Stimulated activated CD8-positive, alpha-beta memory T cell treated with anti-CD3 and anti-CD28 coated beads, Interleukin-2, amount 100 ng/mL, for 1 hour (primary cell): ENCODE results near the gene FHDC1.

Experiments used
- DNase-seq, 2 donors: peaks; one replicate each; pipeline ENCODE4 v3.0.0-alpha.2; 2020; ENCODE audit warnings: low read depth in 2 of 2

FHDC1 gene

DNA sequence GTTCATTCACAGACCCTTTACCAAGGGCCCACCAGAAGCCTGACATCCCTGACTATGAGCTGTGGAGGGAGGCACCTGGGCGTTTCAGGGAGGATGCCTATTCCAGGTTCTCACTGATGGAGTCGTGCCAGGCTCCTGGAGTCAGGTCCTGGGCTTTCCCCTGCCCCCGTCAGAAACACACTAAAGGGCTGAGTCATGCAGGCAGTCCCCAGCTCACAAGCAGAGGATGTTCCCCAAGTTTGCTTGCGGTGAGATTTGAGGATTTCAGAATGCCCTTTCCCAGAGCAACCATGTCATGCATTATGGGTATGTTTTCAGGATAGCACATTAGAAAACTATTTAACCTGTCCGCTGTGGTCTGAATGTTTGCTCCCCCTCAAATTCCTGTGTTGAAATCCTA, 45.2 kb downstream of the FHDC1 start:
- no peak for DNase-seq

DNA sequence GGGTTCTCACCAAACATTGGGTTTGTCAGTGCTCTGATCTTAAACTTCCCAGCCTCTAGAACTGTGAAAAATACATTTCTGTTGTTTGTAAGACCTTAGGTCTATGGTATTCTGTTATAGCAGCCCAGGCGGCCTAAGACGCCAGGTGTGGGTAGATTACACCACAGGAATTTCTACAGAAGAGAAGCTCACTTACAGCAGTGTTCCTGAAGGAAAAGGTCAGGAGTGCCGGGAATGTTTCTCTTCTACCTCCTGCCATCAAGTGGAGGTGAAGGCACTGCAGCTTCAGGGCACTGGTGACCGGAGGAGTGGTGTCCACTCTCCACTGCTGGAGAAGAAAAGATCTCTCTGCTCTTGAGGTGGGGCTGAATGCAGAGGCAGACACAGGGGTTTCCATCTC, 45.7 kb downstream of the FHDC1 start:
- no peak for DNase-seq

DNA sequence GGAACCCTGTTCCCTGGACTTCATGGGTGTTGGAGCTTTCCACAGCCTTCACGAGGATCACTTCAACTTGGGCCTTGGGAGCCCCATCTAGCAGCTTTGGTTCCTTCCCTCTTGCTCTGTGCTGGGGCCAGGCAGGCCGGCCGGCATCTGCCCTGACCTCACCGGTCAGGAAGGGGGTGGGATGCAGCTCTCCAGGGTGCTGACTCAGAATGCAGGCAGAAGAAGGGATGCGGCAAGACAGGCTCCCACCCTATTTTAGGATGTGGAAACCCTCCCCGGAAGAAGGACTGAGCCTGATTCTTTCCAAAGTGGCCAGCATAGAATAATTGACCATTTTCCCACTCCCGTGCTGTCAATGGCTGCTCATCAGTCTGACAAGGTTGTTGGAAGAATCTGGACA, 47.1 kb downstream of the FHDC1 start:
- no peak for DNase-seq

DNA sequence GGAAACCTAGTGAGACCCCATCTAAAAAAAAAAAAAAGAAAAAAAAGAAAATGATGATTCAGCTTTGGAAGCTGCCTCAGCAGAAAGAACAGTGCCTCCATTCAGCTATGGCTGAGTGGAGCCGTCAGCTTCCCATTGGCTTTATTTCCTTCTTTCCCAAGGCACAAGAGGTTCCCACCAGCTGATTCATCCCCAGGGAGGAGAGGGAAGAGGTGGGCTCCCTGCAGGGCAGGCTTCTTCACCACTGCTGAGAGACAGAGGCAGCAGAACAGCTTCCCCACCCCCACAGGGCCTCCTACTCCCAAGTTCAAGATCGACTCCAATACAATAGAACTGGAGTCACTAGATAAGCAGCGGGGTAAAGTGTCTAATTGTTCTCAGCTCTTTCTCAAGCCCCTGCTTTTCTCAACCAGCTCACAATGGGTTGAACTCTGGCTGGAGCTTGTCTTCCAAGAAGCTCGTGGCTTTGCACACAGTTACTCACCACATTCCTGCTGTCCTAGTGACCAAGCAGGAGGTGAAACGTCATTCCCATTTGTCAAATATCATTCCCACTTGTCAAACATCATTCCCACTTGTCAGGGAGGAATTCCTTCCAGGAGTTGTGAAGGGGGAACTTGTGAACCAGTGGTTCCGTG, 47.8 kb downstream of the FHDC1 start:
- no peak for DNase-seq

DNA sequence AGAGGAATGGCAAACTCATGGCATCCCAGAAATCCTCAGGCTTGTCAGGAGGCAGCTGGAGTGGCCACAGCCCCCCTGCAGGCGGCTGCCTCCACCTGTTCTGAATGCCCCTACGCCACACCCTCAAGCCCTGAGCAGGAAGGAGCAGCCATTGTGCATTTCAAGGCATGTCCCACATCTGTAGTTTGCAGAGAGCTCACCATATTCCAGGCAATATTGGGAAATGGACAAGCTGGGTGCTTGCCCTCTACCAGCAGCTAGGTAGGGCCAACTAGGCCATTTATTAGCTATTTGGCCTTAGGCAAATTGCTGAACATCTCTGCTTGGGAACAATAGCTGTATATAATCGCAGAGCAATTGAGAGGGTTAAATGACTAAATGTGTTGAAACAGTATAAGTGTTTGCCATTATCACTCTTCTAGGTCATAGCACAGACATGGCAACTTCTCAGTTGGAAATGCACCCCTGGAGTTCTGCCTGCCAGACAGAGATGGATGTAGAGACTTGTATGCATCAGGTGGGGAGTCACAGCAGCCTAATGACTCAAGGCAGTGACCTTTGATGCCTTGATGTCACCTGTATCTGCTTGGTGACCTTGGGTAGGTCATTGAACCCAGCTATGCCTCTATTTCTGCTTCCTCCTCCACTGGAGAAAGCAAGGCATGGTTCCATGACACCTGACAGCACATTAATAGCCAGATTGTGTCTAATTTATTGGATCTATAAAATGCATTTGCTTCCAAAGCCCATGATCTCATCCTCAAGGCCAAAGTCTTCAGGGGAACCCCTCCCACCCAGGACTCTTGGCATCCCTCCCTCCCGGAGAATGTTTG, 52.8 kb downstream of the FHDC1 start:
- no peak for DNase-seq

DNA sequence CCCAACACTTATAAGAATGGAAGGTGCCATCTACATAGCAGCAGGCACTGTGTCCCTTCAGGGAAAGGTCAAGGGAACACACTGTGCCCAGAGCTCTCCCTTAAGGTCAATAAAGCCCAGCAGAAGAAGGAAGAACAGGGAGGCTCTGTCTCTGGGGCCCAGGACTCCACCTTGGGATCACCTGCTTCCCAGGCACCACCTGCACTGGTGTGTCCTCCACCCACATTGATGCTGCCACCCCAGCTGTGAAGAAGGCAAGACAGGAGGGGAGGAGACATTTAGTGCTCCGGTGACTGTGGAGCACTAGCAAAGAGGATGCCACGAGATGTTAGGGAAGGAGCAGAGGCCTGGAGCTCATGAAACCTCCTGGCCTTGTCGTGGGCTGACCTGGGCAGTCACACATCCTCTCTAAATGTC, 53.4 kb downstream of the FHDC1 start:
- DNase-seq: no peak

DNA sequence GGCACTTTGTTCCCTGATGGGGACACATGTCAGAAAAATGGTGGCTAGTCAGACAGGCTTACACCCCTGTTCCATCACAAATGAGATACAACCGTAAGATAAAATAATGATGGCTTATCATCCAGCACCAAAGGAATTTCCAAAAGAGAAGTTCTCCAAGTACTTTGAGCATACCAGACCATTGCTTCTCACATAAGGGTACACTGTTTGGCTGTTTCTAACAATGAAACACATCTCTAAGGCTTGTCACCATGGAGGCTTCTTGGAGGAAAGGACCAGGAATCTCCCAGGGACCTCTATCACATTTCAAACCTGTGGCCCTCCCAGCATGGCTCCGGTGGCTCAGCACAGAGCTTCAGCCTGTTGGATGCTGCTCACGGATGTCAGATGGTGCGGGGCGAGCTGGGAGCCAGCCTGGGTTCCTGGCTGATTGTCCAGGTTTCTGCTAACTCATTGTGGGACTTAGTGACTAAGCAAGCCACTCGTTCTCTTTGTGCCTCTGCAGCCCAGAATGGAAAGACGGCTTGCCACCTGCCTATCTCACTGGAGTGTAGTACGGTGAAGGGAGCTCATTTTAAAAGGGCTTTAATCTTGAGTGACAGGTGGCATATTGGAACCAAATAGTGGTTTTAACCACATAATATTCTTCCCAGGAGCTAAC, 54.5 kb downstream of the FHDC1 start:
- no peak for DNase-seq

DNA sequence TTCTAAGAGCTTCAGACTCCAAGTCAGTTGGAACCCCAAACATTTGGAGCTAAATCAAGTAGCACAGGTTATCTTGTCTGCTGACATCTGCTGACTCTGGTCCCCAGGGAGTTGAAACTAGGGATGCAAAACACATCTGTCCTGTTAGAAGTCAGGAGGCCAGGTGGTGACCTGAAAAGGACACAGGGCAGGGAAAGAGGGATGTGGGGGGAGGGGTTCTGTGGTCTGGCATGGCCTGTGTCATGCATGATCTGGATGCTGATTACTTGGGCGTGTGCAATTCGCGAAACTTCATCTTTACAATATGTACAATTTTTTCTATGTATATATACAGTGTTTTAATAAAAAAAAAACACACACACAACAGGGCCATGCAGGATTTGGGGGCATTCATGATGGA, 55.3 kb downstream of the FHDC1 start:
- DNase-seq: no peak

DNA sequence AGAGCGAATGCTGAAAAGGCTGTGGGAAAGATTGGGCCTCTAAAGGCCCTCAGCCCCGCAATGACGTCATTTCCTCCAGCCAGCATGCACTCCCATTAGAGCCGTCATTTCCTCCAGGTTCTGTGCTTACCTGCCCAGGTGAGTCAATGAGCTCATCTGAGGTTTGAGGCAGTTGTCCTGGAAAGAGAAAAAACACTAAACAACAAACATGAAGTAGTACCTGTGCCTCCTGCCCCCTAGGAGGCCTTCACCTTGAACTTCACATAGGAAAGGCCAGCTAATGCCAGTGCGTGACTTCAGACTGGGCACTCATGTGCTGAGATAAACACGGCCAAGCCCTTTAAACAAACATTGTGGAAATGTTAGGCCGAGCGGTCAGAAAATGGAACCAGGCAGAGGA, 55.9 kb downstream of the FHDC1 start:
- DNase-seq: no peak

DNA sequence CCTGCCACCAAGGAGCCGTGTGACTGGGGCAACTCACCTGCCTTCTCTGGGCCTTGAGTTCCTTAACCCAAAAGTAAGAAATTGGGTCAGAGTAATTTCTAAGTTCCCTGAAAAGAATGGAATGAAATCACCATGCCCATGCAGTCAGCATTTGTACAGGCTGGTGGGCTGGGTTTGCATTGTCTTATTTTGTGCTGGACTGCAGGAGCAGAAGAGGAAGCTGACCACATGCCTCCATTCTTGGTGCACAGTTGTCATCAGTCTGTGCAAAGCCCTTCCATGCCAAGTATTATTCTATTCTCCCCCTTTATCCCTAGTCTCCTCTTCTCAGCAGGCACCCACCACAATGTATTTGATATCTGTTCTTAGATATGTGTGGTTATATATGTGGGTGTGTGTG, 56.3 kb downstream of the FHDC1 start:
- no peak for DNase-seq

DNA sequence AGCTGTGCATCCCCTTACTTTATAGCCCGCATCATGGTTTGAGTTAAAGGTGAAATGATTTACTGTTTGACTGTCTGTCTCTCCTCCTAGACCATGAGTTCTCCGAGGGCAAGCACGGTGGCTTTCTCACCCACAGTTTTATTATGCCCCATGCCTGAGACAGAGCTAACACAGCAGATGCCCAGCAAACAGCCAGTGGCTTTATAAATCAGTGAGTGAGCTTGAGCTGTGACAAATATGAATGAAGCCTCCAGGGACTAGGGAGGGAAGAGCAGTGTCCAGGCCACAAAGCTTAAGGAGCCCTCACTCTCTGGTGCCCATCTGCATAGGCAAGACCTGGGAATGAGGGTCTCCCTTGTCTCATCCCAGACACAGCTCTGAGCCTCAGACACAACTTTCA, 57.9 kb downstream of the FHDC1 start:
- DNase-seq: no peak

DNA sequence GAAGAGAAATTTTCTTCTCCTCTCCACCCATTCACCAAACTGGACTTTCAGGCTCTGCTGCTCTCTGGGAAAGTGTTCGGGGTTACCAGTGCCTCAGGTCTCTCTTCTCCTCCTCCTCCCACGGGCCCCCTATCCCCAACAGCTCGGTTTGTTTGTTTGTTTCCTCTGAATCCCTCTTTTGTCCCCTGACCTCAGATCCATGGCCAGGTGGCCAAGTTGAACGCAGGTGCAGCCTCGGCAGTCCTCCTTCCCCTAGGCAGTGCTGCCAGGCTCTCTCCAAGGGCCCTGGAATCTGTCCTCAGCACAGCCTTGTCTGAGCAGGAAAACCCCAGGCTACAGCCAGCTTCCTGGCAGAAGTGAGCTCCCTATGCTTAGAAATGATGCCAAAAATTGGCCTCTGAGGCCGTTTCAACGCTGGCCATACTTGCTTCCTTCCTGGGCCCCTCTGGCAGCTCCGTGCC, 60.0 kb downstream of the FHDC1 start:
- no peak for DNase-seq

DNA sequence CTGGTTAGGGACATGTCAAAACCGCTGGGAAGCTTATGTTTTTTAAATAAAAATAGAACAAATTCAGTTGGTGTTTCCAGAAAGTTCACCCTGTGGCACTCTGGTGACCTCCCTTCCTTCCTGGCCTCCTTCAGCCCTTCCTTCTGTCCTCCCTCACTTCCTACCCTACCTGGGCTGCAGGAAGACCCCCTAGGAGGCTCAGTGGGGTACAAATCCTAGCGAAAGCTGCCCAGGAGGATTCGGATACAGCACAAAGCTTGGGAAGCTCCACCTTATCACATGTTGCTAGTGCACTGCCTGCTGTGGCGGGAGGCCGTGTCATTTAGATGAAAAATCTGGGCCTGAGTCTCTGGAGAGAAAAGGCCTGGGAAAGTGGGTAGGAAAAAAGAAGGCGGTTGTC, 60.5 kb downstream of the FHDC1 start:
- no peak for DNase-seq

DNA sequence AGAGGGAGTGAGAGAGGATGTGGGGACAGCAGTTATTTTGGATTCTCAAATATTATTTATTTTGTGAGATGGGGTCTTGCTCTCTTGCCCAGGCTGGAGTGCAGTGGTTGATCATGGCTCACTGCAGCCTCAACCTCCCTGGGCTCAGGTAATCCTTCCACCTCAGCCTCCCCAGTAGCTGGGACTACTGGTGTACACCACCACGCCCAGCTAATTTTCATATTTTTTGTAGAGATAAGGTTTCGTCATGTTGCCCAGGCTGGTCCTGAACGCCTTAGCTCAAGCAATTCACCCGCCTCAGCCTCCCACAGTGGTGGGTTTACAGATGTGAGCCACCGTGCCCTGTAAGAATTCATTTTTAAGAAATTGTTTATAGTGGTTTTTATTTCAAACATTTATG, 61.2 kb downstream of the FHDC1 start:
- DNase-seq: no peak

DNA sequence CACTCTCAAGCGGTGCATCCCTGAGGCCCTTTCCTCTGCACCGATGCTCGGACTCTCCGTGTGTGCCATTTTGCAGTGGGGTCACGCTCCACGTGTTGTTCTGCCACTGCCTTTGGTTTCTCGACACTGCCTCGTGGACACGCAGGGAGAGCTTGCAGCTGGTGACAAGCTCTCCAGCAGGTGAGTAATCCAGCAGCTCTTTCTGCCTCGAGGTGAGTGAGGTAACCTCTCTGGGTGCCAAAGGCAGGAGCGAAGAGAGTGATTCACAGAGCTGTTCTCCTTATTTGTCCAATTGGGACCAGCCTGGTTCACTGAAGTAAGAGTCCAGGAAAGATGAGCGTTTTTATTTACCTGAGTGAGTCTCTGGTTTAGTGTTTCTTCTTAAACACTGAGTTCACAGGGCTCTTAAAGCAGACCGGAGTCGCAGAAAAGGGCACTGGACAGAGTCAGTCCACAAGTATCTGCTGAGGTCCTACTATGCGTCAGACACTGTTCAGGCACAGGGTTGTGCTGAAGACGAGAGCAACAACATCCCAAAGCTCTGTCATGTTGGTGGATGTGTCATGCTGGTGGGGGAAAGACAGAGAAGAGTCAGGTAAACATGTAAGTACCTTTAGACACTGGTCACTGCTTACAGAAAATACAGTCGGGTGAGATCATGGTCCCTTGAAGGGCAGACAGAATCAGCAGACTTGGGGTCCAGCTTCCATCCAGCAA, 61.8 kb downstream of the FHDC1 start:
- DNase-seq: no peak

DNA sequence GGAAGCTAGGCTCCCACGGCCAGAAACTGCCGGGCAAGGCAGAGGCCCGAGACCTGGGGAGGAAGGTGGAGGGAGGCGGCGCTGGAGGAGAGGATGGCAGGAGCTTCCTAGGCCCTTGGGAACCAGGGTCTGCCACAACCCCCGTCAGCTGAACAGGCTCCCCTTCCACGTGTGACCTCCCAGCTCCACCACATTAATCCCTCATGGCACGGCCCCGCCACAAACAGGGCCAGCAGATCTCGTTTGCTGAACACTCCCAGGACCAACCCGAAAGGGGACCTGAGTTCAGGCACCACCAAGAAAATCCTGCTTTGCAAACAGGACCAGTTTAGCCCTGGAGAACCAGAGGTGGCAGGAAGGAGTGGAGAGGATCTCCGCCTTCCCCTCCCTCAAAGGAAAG, 62.7 kb downstream of the FHDC1 start:
- DNase-seq: no peak

DNA sequence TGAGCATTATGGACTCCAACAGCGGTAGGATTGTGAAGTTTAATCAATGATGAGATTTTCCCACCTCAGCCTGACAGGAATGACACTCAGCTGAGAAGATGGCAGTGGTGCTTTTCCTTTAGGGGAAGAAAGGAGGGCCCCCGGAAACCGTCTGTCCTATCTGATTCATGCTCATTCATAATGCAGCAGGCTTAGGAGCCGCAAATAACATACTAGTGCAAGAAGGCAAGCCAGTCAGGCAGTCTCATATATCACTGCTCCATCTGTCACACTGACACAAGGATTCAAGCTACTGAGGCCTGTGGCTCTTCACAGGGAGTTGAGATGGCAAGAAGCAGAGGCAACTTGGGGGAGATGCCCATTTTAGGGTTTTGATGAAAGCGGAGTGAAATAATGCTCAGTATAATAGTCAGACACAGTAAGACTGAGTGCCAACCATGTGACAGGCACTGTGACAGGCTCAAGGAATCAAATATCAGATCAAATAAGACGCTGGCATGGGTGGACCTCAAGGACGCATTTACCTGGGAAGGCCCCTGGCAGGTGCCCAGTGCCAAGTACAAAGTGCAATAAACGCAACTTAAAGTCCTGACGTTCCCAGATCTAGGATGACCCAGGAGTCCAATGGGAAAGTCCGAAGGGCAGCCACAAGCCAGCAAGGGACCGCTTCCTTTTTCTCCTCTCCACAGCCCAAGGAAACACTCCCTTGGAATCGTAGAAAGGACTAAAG, 63.4 kb downstream of the FHDC1 start:
- DNase-seq: no peak

DNA sequence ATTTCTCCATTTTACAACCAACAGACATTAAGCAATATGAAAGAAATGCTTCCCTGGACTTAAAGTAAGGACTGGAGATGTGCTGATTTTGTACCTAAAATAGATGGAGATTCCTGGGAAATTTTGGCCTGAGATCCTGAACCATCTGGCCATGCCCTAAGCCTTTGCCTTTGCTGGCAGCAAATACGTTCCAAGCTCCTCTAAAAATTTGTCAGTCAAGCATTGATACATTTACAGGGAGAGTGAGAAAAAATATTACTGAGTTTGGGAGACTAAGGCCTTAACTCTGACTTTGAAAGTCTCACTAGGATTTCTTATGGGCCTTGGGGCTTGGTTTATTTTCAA, 63.9 kb downstream of the FHDC1 start:
- no peak for DNase-seq

DNA sequence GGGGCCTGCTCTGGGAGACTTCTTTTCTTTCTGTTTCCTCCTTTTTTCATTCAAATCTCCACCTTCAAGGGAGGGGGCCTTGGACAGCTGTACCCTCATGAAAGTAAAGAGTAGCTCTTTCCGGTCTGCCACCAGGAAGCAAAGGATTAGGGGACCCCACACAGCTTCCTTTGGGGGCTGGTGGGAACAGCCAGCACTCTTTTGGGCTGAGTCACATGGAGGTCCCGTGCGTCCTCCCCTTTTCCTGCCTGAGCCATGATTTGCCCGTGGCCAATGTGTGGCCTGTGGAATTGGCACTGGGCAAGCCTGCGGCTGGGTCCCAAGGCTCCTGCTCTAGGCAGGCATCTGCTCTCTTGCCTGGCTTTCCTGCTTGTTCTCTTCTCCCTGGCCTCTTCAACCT, 65.5 kb downstream of the FHDC1 start:
- DNase-seq: no peak

DNA sequence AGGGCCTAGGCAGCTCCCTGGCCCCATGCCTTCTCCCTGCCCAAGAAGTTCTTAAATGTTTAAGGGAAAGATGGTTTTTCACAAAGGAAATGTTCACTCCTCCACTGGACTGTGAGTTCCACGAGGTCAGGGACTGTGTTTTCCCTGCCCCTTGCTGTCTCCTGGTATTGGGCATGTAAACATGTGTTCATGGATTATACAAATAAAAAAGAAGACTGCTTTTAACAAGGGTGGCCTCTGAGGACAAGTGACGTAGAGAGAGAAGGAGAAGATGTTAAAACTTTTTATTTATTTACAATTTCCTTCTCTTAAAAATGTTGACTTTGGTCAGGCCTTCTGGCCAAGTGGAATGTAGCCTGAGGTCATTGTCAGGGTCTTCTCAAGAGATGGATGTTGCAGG, 66.0 kb downstream of the FHDC1 start:
- no peak for DNase-seq

DNA sequence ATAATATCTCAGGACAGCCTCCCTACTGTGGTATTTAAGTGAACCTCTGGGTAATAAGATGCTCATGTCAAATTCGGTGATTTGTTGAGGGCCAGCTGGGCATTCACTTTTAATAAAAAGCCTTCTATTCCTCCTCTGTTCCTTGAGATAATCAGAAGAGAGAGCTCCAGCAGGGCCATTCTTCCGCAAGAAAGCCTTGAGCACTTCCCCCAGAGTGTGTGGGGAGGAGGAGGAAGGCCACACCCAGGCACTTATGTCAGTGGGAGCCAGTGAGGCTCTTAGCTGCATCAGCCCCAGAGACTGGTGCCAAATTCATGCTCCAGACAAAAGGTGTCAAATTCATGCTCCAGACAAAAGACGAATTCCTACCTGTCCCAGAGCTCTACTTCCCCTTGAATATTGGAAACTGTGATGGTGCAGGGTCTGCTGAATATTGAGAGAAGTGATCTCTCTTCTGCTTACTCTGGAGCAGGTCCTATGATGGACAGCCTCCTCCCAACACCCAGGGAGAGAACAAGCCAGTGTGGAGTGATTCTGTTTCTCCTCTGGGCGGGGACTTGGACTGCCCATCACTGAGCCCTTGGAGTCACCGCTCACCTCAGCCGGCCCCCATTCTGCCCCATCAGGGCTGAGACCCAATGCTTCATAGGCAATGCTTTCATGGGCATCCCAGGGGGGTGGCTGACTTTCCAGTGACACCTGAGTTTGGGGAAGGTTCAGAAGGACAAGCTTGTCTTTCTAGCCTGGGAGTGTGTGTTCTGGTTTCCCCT, 68.1 kb downstream of the FHDC1 start:
- DNase-seq: no peak
